ENCODE data around the gene HOXA4.

Gene HOXA4

DNA sequence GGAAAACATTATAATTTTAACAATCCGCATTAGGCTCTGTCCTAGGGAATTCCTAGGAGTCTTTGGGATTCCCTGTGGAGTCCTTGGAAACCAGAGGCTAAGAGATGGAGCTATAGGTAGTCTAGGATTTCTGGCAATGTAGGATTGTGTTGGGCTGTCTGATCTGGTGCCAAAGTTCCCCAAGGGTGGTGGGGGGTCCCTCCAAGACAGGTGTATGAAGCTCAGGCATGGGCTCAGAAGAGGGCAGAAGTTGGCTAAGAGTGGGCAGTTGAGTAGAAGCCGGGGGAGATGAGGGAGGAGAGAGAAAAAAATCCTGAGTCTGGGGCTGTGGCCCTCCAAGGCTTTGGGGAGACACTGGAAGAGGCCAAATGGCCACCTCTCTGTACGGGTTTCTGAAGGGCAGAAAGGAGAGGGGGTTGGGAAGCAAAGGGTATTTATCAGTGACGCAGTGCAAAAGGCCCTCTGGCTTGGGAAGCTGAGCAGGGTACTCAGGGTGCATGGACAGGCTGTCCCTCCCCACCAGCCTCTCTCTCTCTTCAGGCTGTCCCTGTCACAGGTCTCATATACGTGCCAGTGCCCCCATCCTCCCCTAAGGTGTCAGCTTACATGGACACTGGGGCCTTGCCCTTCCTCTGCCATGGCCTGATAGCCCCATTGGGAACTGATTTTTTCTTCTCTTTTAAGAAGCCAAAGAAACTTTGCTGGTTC, 16.1 kb upstream of the HOXA4 start:
- no peak for DNase-seq

DNA sequence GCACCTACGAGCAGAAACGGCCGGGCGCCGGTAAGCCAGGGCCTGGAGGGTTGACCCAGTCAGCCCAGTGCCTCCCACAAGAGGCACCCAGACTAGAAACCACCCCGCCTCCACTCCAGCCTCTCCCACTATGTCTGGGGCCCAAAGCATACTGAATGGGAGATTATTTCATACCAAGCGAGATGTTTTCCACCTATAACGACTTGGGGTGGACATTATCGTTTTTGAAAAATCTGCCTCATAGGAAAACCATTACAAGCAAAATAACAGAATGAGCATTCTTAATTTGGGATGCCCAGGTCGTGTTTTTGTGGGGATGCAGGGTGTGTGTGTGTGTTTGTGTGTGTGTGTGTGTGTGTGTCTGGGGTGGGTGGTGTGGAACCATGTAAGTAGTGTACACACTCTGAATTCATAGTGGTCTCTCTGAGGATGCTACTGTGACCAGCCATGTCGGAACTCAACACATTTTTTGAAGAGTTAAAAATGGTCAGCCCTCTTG, 15.4 kb upstream of the HOXA4 start:
- no peak for DNase-seq

DNA sequence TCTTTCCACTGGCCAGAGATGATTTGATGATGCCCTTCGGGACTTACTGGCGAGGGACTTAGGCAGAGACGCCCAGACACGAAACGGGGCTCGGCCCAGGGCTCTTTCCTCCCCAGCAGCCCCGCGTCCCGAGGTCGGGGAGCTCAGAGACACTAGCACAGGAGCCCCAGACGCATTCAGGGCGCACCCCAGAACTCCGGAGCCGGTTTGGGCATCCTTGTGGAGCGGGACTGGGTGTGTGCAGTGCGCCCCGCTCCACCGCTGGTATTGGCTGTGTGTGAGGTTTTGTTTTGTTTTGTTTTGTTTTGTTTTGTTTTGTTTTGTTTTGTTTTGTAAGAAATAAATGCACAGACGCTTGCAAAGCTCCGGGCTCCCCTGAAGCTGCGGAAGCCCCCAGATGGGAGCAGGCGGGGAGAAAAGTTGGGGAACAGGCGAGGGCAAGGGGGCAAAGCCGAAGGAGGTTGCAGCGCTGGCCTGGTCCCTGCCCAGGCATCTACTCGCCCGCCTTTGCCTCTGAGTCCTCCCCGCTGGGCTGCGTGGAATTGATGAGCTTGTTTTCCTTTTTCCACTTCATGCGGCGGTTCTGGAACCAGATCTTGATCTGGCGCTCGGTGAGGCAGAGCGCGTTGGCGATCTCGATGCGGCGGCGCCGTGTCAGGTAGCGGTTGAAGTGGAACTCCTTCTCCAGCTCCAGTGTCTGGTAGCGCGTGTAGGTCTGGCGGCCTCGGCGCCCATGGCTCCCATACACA, 14.8 kb upstream of the HOXA4 start:
- no peak for DNase-seq

DNA sequence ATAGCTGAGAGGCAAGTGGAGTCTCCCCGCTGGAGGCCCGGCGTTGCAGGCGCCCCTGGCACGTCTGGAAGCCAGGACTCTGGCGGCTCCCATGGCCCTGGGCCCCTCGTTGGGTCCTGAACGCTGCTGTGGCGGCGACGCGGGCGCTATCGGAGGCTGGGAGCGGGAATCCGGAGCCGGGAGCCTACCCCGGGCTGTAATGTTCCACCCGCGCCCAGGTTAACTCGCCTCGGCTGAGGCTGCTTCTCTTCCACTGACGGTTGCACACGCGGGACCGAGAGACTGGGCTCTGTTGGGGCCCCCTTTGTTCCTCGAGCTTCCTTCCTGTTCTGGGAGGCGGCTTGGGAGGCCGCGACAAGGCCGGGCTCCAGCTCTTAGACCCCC, 14.2 kb upstream of the HOXA4 start:
- no peak for DNase-seq

DNA sequence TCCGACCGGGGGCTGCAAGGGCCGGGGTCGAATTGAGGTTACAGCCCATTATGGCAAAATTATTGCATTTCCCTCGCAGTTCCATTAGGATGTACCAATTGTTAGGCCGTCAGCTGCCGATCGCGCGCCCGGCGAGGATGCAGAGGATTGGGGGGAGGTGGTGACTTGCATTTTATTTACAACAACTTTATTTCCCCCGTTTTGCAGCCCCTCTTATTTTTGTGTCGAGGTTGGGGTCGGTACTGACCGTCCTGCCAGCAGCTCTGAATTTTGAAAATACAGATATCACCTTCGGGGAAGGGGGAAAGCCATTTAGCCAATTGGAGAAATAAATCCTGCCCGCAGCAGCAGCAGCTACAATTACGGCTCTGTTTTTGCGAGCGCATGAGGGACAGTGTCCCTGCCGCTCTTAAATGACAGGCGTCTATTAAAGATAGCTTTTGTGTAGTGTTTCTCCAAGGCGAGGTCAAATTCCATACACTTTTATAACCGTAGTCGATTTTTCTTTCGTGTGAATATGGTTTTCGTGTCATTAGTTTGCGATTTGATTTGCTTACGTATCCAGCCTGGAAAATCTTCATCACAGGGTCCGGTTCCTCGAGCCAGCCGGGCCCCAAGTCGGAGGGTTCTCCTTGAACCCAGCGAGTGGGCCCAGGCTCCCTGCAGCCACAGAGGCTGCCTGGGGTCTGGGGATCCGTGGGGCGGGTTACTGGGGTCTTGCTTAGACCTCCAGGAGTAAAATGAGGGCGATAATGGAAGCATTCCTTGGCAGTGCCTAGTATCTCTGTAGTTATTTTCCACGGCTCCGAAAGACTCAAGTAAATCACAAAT, 13.6 kb upstream of the HOXA4 start:
- no peak for DNase-seq

GRCh38 chr7:27143023-27143949, 12.7 kb upstream of the HOXA4 start, which contains the start of gene HOXA5:
HOXA5 (minus strand) TSS chr7:27143681; CDS start chr7:27143607, 74 bp downstream.
- no peak for DNase-seq

- no peak for DNase-seq
These were observed 12.0 kb upstream of the HOXA4 start for GRCh38 chr7:27142580-27143022.

DNA sequence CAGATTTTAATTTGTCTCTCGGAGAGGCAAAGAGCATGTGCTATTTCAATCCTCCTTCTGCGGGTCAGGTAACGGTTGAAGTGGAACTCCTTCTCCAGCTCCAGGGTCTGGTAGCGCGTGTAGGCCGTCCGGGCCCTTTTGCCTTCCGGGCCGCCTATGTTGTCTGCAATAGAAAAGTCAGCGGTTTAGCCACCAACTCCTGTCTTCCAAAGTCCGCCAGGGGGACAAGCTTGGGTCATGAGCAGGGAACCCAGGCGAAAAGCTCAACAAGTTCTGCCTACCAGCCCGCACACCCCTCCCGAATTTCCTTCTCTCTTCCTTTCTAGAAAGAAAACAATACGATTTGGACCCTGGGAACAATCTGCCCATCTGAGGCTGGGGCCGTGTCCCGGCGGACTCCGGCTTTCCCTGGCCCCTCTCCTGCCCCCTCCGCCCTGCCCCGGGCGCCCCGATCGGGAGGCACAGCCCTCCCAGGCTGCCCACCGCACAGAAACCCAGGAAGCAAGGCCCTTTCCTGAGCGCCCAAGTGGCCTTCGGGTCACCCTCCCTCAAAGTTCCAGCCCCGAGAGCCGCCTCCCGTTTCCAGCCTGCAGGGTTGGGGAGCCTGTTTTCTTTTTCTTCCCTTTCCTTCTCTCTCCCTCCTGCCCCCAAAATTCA, 11.5 kb upstream of the HOXA4 start:
- no peak for DNase-seq

- DNase-seq = no peak
These were observed 10.8 kb upstream of the HOXA4 start for GRCh38 chr7:27141137-27141922.

GRCh38 chr7:27140126-27140857, 9.7 kb upstream of the HOXA4 start:
- DNase-seq = no peak

DNA sequence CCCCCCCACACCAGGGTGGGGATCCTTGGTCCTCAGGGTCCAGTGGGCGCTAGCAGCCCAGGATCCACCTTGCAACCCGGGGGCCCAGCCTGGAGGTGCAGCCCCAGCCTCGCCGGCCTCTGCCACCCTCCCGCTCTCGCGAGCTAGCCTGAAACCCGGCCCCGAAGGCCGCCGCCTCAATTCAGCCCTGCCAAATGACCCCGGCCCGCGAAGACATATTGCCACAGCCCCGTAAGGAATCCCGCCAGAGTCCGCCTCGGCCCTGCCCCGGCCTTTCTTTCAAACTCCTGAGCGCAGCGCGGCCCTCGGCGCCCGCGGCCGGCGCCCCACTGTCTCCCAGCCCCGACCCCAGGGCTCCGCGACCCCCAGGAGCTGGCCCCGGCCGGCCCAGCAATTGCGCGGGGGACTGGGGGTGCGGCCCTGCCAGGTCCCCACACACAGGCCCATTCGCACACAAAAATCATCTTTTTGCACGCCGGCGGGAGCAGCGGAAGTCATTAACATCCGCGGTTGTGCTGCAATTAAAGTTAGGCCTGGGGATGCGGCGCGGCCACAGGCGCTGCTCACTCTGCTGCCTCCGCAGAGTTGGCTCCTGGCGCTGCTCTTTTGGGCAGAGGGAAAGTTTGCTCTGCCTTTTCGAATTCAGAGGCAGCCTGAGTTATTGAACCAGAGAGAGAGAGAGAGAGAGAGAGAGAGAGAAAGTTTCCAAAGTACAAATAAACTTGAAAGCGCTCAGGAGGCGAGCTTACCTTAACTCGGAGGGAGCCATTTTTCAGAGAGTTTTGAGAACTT, 9.0 kb upstream of the HOXA4 start:
- no peak for DNase-seq

DNA sequence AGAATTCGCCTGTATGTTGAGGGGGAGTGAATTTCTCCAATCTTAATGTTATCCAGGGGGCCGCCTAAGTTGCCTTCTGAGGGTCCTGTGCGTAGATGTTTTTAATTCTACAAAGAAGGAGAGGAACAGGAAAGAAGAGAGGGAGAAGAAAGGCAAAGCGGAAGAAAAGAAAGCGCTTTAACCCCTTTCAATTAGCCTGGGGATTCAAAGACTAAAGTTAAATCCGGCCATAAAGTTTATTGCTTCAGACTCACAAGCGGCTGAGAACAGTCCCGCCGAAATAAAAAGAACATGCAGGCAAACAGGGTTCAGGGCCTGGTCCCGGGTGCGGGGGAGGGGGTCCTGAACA, 8.4 kb upstream of the HOXA4 start:
- no peak for DNase-seq

- DNase-seq = no peak
These were observed 7.9 kb upstream of the HOXA4 start for GRCh38 chr7:27138472-27138871.

- DNase-seq = no peak
These were observed 7.2 kb upstream of the HOXA4 start for GRCh38 chr7:27137640-27138315.

DNA sequence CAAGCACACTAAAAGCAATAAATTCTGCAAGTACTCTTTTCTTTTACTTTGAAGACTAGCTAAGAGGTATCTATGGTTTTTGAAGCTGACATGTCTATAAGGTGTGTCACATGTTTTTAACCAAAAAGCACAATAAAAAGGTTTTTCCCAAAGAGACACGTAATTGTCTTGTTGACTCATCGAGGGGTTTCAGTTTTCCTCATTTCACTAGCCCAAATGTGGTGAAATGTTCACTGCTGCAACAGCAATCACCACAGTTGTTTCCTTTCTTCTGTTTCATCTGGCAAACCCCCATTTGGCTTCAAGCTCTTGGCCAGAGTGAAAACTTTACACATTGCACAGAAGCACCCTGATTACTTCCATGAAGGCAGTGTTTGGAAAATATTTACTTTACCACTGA, 3.8 kb upstream of the HOXA4 start:
- peak; percentile 9 to 18 for DNase-seq

DNA sequence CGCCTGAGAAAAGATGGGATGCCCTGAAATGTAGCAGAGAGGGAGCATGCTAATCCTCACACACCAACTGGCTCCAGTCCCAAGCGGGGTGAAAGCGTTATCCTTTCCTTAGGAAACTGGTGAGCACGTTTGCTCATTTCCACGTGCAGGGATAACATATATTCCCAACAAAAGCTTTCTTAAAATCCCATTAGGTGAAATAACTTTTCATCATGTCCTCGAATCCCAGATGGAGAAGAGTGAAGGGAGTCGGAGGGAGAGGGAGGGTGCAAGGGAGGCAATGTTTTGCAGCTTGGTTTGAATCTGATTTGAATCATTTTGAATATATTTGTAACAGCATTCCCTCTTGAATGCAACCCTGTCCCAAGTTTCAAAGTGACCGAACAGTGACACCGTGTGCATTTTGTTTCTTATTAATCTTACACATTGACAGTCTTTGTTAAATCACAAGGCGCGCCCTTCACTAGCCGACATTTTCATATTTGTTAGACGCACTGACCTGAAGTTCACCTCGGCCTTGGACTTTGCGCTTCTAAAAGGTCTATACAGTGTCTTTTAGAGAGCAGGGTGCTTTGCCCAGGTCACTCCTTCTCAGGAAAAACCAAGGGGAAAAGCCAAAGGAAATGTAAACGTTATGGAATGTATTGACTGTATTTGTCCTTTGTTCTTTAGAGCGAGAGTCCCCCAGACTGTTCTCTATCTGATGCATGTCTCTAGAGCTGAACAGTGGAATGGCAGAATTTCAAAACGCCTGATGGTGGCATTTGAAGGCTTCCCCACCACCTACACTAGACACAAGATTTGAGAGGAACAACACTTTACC, 3.1 kb upstream of the HOXA4 start:
- DNase-seq = no peak

GRCh38 chr7:27132978-27133377, 2.4 kb upstream of the HOXA4 start:
- DNase-seq = no peak

- no peak for DNase-seq
These were observed 1.7 kb upstream of the HOXA4 start for GRCh38 chr7:27132214-27132613.

Measured in AML-193 (cell line).